GM12878 (cell line): ENCODE data around the gene ECSIT.

Experiments
- BCL11A ChIP-seq: IDR thresholded peaks from 2 replicates; pipeline ENCODE4 v1.6.1; 2011; ENCODE audit warnings: low read depth, low read length
- CTCF ChIP-seq, 3 experiments: IDR thresholded peaks in 2 of 3; conservative IDR thresholded peaks in 1 of 3; 2 replicates each; pipeline ENCODE4 v1.5.1; 2011; ENCODE audit warnings: low read depth in 3 of 3, low read length in 3 of 3, mild to moderate bottlenecking in 3 of 3, control low read depth in 2 of 3, moderate library complexity in 2 of 3, inconsistent platforms in 1 of 3, mixed read lengths in 1 of 3; ENCODE audit not compliant: control insufficient read depth in 2 of 3, insufficient read depth in 1 of 3; ENCODE audit errors: extremely low read depth in 1 of 3
- JUND ChIP-seq: IDR thresholded peaks from 2 replicates; pipeline ENCODE4 v1.6.1; 2012; ENCODE audit warnings: low read depth, mild to moderate bottlenecking, low read length, improper control_type of control experiment, moderate library complexity
- TF ChIP-seq, protein P1 (sequence below): IDR thresholded peaks from 2 replicates; pipeline ENCODE4 v1.6.1; 2011; ENCODE audit warnings: borderline replicate concordance, low read depth, mild to moderate bottlenecking, moderate library complexity, mixed read lengths, low read length; ENCODE audit not compliant: insufficient read depth; ENCODE audit errors: extremely low read length
- TF ChIP-seq, protein P2 (sequence below): fragments of 450-650 bp; formaldehyde crosslinking; IDR thresholded peaks from 2 replicates; pipeline ENCODE4 v1.5.0; 2022; ENCODE audit warnings: mild to moderate bottlenecking, missing genetic modification characterization

DNA sequence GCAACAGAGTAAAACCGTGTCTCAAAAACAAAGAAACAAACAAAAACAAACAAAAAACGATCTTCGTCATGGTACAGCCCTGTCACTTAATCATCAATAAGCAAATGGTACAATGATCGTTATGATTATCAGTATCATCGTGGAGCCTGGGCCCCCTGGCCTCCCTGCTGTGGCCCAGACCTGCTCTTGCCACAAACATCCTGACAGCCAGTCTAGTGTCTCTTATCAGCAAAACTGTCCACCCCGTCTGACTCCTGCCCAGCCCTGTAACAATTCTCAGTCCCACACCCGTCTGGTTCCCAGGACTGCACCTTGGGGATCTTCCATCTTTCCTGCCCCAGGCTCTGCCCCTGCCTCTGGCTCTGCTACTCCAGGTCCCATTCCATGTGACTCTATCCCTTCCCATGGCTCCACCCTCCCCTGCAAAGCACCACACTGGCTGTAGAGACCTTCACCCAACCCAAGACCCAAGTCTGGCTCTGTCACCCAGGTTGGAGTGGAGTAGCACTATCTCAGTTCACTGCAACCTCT is 29.0 kb downstream of the ECSIT start:
- TF ChIP-seq, protein P1, sequence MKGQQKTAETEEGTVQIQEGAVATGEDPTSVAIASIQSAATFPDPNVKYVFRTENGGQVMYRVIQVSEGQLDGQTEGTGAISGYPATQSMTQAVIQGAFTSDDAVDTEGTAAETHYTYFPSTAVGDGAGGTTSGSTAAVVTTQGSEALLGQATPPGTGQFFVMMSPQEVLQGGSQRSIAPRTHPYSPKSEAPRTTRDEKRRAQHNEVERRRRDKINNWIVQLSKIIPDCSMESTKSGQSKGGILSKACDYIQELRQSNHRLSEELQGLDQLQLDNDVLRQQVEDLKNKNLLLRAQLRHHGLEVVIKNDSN = no peak
- TF ChIP-seq JUND (no peak), CTCF (IDR thresholded peaks at IDR 0.05 in 2 of 3, conservative IDR thresholded peaks at IDR 0.05 in 1 of 3; ENCODE audit: control insufficient read depth in 2 of 3, extremely low read depth in 1 of 3, insufficient read depth in 1 of 3, low read depth in 3 of 3, low read length in 3 of 3) (no peak), BCL11A (no peak)
- TF ChIP-seq, protein P2, sequence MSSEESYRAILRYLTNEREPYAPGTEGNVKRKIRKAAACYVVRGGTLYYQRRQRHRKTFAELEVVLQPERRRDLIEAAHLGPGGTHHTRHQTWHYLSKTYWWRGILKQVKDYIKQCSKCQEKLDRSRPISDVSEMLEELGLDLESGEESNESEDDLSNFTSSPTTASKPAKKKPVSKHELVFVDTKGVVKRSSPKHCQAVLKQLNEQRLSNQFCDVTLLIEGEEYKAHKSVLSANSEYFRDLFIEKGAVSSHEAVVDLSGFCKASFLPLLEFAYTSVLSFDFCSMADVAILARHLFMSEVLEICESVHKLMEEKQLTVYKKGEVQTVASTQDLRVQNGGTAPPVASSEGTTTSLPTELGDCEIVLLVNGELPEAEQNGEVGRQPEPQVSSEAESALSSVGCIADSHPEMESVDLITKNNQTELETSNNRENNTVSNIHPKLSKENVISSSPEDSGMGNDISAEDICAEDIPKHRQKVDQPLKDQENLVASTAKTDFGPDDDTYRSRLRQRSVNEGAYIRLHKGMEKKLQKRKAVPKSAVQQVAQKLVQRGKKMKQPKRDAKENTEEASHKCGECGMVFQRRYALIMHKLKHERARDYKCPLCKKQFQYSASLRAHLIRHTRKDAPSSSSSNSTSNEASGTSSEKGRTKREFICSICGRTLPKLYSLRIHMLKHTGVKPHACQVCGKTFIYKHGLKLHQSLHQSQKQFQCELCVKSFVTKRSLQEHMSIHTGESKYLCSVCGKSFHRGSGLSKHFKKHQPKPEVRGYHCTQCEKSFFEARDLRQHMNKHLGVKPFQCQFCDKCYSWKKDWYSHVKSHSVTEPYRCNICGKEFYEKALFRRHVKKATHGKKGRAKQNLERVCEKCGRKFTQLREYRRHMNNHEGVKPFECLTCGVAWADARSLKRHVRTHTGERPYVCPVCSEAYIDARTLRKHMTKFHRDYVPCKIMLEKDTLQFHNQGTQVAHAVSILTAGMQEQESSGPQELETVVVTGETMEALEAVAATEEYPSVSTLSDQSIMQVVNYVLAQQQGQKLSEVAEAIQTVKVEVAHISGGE (CRISPR knock-in tag) = no peak
